OCI-LY7 (cell line): Measurements from ENCODE around the gene PLXNA4. TPM values are rescaled to one million over a fixed set of nuclear protein-coding genes. Genes with fewer than 3 reads are reported as not detected.

Experiments
- BruUV-seq: library from RNA; stranded (reverse); fragments of 400-500 nt; replicated peaks from 2 replicates; lab custom pipeline; 2021; lab: Mats Ljungman, UMichigan
- CTCF ChIA-PET: fragments of 300-600 bp; sonication (Branson Sonifier 250); formaldehyde crosslinking; loops from one replicate; lab custom pipeline; 2022; ENCODE audit warnings: antibody characterized with exemption; ENCODE audit not compliant: unreplicated experiment; lab: Charles Lee
- POLR2A ChIA-PET: fragments of 300-600 bp; sonication (Branson Sonifier 250); formaldehyde crosslinking; loops from one replicate; lab custom pipeline; 2022; ENCODE audit warnings: antibody characterized with exemption; lab: Charles Lee
- DNase-seq: peaks from one replicate; pipeline ENCODE4 v3.0.0-alpha.2; 2015; ENCODE audit warnings: low spot score
- H2AFZ ChIP-seq: fragments of 200-600 bp; sonication (generic), shearing (Covaris generic); 2 replicates; pipeline ENCODE4 v1.6.1; 2014; ENCODE audit warnings: mild to moderate bottlenecking, antibody characterized with exemption, low read length, moderate library complexity
- H3K27ac ChIP-seq: fragments of 200-600 bp; sonication (generic); 2 replicates; pipeline ENCODE4 v1.5.1; 2014; ENCODE audit warnings: mixed run types, low read depth, mild to moderate bottlenecking, moderate library complexity, low read length, inconsistent platforms; ENCODE audit not compliant: poor library complexity, severe bottlenecking
- H3K36me3 ChIP-seq: fragments of 200-600 bp; sonication (generic); 2 replicates; pipeline ENCODE4 v1.6.1; 2014; ENCODE audit warnings: mild to moderate bottlenecking, antibody characterized with exemption, low read length, moderate library complexity, mixed read lengths; ENCODE audit not compliant: insufficient read depth
- H3K4me1 ChIP-seq: fragments of 200-600 bp; sonication (generic); 2 replicates; pipeline ENCODE4 v1.5.1; 2014; ENCODE audit warnings: mild to moderate bottlenecking, low read length; ENCODE audit not compliant: insufficient read depth, poor library complexity, severe bottlenecking
- H3K4me2 ChIP-seq: fragments of 200-600 bp; sonication (generic); 2 replicates; pipeline ENCODE4 v1.6.1; 2014; ENCODE audit warnings: mild to moderate bottlenecking, low read length
- H3K4me3 ChIP-seq: fragments of 200-600 bp; sonication (generic); 2 replicates; pipeline ENCODE4 v1.5.1; 2014; ENCODE audit warnings: mild to moderate bottlenecking, low read depth, low read length; ENCODE audit not compliant: poor library complexity, severe bottlenecking
- H3K79me2 ChIP-seq: fragments of 200-600 bp; sonication (generic); 2 replicates; pipeline ENCODE4 v1.6.1; 2016; ENCODE audit warnings: low read depth, mild to moderate bottlenecking, low read length, moderate library complexity, mixed read lengths; ENCODE audit not compliant: insufficient read depth
- H3K9me2 ChIP-seq: fragments of 200-600 bp; sonication (generic); 2 replicates; pipeline ENCODE4 v1.6.1; 2016; ENCODE audit warnings: mild to moderate bottlenecking, low read length, mixed read lengths; ENCODE audit not compliant: insufficient read depth
- H3K9me3 ChIP-seq: fragments of 200-600 bp; sonication (generic); 2 replicates; pipeline ENCODE4 v1.6.1; 2014; ENCODE audit warnings: mild to moderate bottlenecking, mixed run types, low read length, mixed read lengths
- H4K20me1 ChIP-seq: fragments of 200-600 bp; sonication (generic); 2 replicates; pipeline ENCODE4 v1.6.1; 2014; ENCODE audit warnings: mild to moderate bottlenecking, antibody characterized with exemption, low read length, moderate library complexity, mixed read lengths; ENCODE audit not compliant: insufficient read depth
- EZH2phosphoT487 ChIP-seq: fragments of 200-600 bp; sonication (generic); IDR thresholded peaks from 2 replicates; pipeline ENCODE4 v1.6.1; 2018; ENCODE audit warnings: low read depth, borderline replicate concordance, mild to moderate bottlenecking, mixed run types, antibody characterized with exemption, low read length, moderate library complexity, mixed read lengths
- intact Hi-C: fragments of 100-400 bp; cut with micrococcal nuclease; formaldehyde crosslinking; loops from one replicate; pipeline ENCODE4 v1.10.0; 2022; ENCODE audit not compliant: unreplicated experiment
- total RNA-seq, 2 experiments: library from RNA; depleted of rRNA in 1 of 2; stranded (reverse); fragments of >200 nt in 1 of 2; shearing (Covaris generic) in 1 of 2; gene quantifications; 2 replicates each; pipeline ENCODE4 v1.2.3, GENCODE V29; 2014 to 2022
- TF ChIP-seq, protein P1 (sequence below): fragments of 200-600 bp; sonication (generic); conservative IDR thresholded peaks from 2 replicates; pipeline ENCODE4 v1.5.1; 2014; ENCODE audit warnings: mild to moderate bottlenecking, antibody characterized with exemption, low read length, moderate library complexity, mixed read lengths

Gene PLXNA4
- total RNA-seq, 2 experiments from 2014 or later = not detected

DNA sequence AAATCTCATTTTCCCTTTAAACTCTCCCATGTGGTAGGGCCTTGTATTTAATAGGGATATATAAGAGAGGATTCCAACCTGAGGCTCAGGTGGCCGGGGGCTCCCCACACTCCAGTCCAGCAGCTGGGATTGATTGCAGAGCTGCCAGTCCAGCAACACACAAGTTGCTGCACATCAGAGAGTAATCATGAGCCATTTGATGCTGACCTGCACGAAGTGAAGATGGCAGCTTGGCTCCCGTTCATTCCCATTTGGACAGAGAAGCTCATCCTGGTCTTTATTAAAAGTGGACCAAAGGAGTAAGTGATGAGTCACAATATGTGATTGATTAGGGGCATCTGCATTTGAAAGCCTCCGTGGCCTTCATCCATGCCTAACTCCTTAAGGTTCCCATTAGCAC, 202.4 kb downstream of the PLXNA4 start:
- no peaks in the 10 kb centered on the region for H3K4me1 ChIP-seq
- no peaks in the 10 kb centered on the region for H3K36me3 ChIP-seq
- H3K4me3 ChIP-seq = no peak overlapping the region
- no peak overlapping the region for H2AFZ ChIP-seq
- no peak for DNase-seq
- POLR2A ChIA-PET = no interaction called here
- intact Hi-C loops = no loop called here
- CTCF ChIA-PET = no interaction called here
- no peak overlapping the region for H3K27ac ChIP-seq
- no peaks in the 10 kb centered on the region for H3K9me3 ChIP-seq
- no peaks in the 10 kb centered on the region for H3K9me2 ChIP-seq
- H3K4me2 ChIP-seq = no peak overlapping the region
- BruUV-seq = no TSS peak
- TF ChIP-seq EZH2phosphoT487 = no peak
- TF ChIP-seq, protein P1, sequence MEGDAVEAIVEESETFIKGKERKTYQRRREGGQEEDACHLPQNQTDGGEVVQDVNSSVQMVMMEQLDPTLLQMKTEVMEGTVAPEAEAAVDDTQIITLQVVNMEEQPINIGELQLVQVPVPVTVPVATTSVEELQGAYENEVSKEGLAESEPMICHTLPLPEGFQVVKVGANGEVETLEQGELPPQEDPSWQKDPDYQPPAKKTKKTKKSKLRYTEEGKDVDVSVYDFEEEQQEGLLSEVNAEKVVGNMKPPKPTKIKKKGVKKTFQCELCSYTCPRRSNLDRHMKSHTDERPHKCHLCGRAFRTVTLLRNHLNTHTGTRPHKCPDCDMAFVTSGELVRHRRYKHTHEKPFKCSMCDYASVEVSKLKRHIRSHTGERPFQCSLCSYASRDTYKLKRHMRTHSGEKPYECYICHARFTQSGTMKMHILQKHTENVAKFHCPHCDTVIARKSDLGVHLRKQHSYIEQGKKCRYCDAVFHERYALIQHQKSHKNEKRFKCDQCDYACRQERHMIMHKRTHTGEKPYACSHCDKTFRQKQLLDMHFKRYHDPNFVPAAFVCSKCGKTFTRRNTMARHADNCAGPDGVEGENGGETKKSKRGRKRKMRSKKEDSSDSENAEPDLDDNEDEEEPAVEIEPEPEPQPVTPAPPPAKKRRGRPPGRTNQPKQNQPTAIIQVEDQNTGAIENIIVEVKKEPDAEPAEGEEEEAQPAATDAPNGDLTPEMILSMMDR = no peak
- H3K79me2 ChIP-seq = no peaks in the 10 kb centered on the region
- H4K20me1 ChIP-seq = no peaks in the 10 kb centered on the region

DNA sequence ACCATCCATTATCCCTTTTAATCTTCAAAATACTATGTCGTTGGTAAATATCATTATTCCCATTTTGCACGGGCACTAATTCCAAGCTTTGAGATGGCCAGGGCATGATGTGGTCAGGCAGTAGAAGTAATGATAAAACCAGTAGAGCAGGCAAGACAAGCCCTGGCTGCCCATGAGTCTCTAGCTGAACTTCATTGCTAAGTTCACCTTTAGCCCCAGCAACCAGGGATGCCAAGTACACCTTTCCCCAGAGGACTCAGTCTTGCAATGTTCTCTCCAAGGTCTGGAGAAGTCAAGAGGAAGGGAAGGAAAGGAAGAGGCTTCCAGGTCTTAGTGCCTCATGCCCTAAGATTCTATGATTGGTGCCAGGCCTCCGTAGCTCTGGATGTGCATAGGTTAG, 203.2 kb downstream of the PLXNA4 start:
- no peaks in the 10 kb centered on the region for H3K9me3 ChIP-seq
- H3K4me2 ChIP-seq = no peak overlapping the region
- H3K4me3 ChIP-seq = no peak overlapping the region
- no peak for TF ChIP-seq EZH2phosphoT487
- TF ChIP-seq, protein P1 = no peak
- H4K20me1 ChIP-seq = no peaks in the 10 kb centered on the region
- intact Hi-C loops = no loop called here
- CTCF ChIA-PET = no interaction called here
- no TSS peak for BruUV-seq
- DNase-seq = no peak
- H3K27ac ChIP-seq = no peak overlapping the region
- no peaks in the 10 kb centered on the region for H3K9me2 ChIP-seq
- H3K4me1 ChIP-seq = no peaks in the 10 kb centered on the region
- no peak overlapping the region for H2AFZ ChIP-seq
- POLR2A ChIA-PET = no interaction called here
- no peaks in the 10 kb centered on the region for H3K79me2 ChIP-seq
- no peaks in the 10 kb centered on the region for H3K36me3 ChIP-seq

DNA sequence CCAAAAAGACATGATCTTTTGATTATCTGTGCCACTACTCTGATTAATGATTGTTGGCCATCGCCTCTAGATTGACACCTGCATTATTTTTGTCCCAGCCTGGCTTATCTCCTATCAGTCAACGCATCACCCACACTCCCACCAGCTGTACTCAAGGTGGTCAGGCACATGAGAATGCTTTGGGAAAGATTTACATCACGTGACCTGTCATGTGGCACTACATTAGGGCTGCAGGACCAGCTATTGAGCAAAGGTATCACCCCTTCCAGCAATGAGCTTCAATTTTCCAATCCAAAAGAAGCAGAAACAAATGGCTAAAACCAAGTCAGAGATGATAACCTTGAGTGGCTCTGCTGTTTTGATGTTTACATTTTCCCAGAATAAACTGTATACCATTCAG, 204.3 kb downstream of the PLXNA4 start:
- intact Hi-C loops = no loop called here
- no peaks in the 10 kb centered on the region for H3K9me3 ChIP-seq
- CTCF ChIA-PET = no interaction called here
- H2AFZ ChIP-seq = no peak overlapping the region
- no peak overlapping the region for H3K4me2 ChIP-seq
- no peaks in the 10 kb centered on the region for H3K4me1 ChIP-seq
- no peaks in the 10 kb centered on the region for H3K36me3 ChIP-seq
- POLR2A ChIA-PET = no interaction called here
- TF ChIP-seq, protein P1 = no peak
- TF ChIP-seq EZH2phosphoT487 = no peak
- no peaks in the 10 kb centered on the region for H3K79me2 ChIP-seq
- H3K9me2 ChIP-seq = no peaks in the 10 kb centered on the region
- H4K20me1 ChIP-seq = no peaks in the 10 kb centered on the region
- no peak overlapping the region for H3K4me3 ChIP-seq
- BruUV-seq = no TSS peak
- H3K27ac ChIP-seq = no peak overlapping the region
- no peak for DNase-seq
